K562 (cell line): Measurements from ENCODE around the gene MIF.

Source experiments
- BMI1 ChIP-seq: fragments of 150-350 bp; IDR thresholded peaks from 2 replicates; pipeline ENCODE4 v1.6.1; 2014; ENCODE audit warnings: low read length
- EWSR1 ChIP-seq: fragments of 450-650 bp; IDR thresholded peaks from 2 replicates; pipeline ENCODE4 v1.6.1; 2018; ENCODE audit warnings: borderline replicate concordance, mild to moderate bottlenecking, low read depth, moderate library complexity; ENCODE audit not compliant: partially characterized antibody
- PRPF4 ChIP-seq: fragments of 200-400 bp; formaldehyde crosslinking; IDR thresholded peaks from one replicate; pipeline ENCODE4 v1.6.1; 2017; ENCODE audit warnings: low read length, low read depth, mild to moderate bottlenecking; ENCODE audit not compliant: insufficient read depth, poor library complexity, severe bottlenecking
- SMAD2 ChIP-seq: fragments of 150-350 bp; IDR thresholded peaks from 2 replicates; pipeline ENCODE4 v1.6.1; 2014; ENCODE audit warnings: low read depth, mild to moderate bottlenecking, low read length
- U2AF1 ChIP-seq: fragments of 200-400 bp; formaldehyde crosslinking; optimal IDR thresholded peaks from 2 replicates; pipeline ENCODE3; 2017; ENCODE audit warnings: mild to moderate bottlenecking, low read depth, low read length, moderate library complexity
- ZZZ3 ChIP-seq: fragments of 450-650 bp; IDR thresholded peaks from 2 replicates; pipeline ENCODE4 v1.6.1; 2016; ENCODE audit warnings: antibody characterized with exemption, mild to moderate bottlenecking, moderate library complexity
- TF ChIP-seq, protein P1 (sequence below), 3 experiments: IDR thresholded peaks in 2 of 3; conservative IDR thresholded peaks in 1 of 3; 2 replicates each; pipeline ENCODE4 v1.5.1; 2011 to 2012; ENCODE audit warnings: low read length in 3 of 3, mild to moderate bottlenecking in 3 of 3, control low read depth in 2 of 3, improper control_type of control experiment in 1 of 3, inconsistent platforms in 1 of 3, low read depth in 1 of 3, mixed read lengths in 1 of 3, moderate library complexity in 1 of 3; ENCODE audit not compliant: insufficient read depth in 2 of 3
- TF ChIP-seq, protein P2 (sequence below): sonication (generic); formaldehyde crosslinking; IDR thresholded peaks from 2 replicates; pipeline ENCODE4 v1.9.0; 2022; ENCODE audit warnings: mild to moderate bottlenecking, missing genetic modification reagents

DNA sequence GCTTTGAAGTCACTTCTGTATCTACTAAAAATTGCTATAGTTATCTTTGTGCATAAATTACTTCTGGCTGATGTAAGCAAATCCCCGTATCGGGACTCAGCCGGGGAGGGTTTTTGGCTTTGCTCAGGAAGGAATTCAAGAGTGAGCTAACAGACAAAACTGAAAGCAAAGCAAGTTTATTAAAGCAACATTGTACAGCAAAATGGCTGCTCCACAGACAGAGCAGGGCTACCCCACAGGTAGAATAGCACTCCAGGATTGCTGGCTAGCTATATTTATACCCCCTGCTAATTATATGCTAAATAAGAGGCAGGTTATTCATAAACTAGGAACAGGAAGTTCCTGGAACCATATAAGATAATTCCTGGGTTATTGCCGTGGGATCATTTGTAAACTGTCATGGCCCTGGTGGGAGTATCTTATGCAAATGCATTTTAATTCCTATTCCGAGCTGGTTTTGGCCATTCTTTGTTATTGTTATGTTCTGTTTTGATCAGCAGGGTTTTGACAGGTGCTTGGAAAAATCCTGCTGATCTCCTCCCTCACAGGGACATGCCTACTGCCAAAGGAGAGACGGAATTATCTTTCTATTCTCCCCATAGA lies 15.2 kb downstream of the MIF start:
- TF ChIP-seq SMAD2 (no peak), U2AF1 (no peak), PRPF4 (no peak), ZZZ3 (no peak), BMI1 (no peak), EWSR1 (no peak)
- TF ChIP-seq, protein P1, sequence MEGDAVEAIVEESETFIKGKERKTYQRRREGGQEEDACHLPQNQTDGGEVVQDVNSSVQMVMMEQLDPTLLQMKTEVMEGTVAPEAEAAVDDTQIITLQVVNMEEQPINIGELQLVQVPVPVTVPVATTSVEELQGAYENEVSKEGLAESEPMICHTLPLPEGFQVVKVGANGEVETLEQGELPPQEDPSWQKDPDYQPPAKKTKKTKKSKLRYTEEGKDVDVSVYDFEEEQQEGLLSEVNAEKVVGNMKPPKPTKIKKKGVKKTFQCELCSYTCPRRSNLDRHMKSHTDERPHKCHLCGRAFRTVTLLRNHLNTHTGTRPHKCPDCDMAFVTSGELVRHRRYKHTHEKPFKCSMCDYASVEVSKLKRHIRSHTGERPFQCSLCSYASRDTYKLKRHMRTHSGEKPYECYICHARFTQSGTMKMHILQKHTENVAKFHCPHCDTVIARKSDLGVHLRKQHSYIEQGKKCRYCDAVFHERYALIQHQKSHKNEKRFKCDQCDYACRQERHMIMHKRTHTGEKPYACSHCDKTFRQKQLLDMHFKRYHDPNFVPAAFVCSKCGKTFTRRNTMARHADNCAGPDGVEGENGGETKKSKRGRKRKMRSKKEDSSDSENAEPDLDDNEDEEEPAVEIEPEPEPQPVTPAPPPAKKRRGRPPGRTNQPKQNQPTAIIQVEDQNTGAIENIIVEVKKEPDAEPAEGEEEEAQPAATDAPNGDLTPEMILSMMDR (IDR thresholded peaks at IDR 0.05 in 2 of 3, conservative IDR thresholded peaks at IDR 0.05 in 1 of 3; ENCODE audit: insufficient read depth in 2 of 3, low read depth in 1 of 3, low read length in 3 of 3): no peak
- TF ChIP-seq, protein P2, sequence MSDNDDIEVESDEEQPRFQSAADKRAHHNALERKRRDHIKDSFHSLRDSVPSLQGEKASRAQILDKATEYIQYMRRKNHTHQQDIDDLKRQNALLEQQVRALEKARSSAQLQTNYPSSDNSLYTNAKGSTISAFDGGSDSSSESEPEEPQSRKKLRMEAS (CRISPR knock-in tag): no peak
